Left renal cortex interstitium (tissue), 4 donors: Measurements from ENCODE around the gene CAMK2N2. TPM values are rescaled to one million over a fixed set of nuclear protein-coding genes. Genes with fewer than 3 reads are reported as not detected.
A peak's percentile ranks its signal among the peaks of the same experiment; 100 is the strongest.

Experiments used
- DNase-seq, 4 donors: peaks; one replicate each; pipeline ENCODE4 v3.0.0-alpha.2; 2013; ENCODE audit warnings: low read depth in 4 of 4, low spot score in 2 of 4, missing footprints in 1 of 4
- polyA plus RNA-seq, 4 donors: library from polyadenylated mRNA; unstranded; fragments of 120-200 nt; gene quantifications; one replicate each; pipeline ENCODE4 v1.2.1, GENCODE V29; 2013; ENCODE audit not compliant: insufficient read length in 4 of 4

The CAMK2N2 gene
- polyA plus RNA-seq, result under 1 TPM; 0.13 to 0.36 (median 0.22) TPM

- DNase-seq, result no peak
Measured at GRCh38 chr3:184261270-184261853, at the start of gene CAMK2N2. Gene CAMK2N2 (minus strand): TSS chr3:184261553. CDS start chr3:184261285, 268 bp downstream.

GRCh38 chr3:184308744-184309143, 47.4 kb upstream of the CAMK2N2 start:
- DNase-seq, result no peak

- DNase-seq, result no peak
Measured at GRCh38 chr3:184307915-184308314, 46.6 kb upstream of the CAMK2N2 start.

GRCh38 chr3:184306341-184306972, 45.1 kb upstream of the CAMK2N2 start:
- DNase-seq, result no peak

GRCh38 chr3:184305577-184305976, 44.2 kb upstream of the CAMK2N2 start:
- no peak for DNase-seq

GRCh38 chr3:184300378-184300720, 39.0 kb upstream of the CAMK2N2 start:
- DNase-seq, result no peak

- DNase-seq, result no peak
Measured at GRCh38 chr3:184299488-184300377, 38.4 kb upstream of the CAMK2N2 start.

GRCh38 chr3:184298759-184299487, 37.6 kb upstream of the CAMK2N2 start, which contains the start of gene PSMD2:
Gene PSMD2 (plus strand): TSS chr3:184299241. CDS start chr3:184299267, 26 bp downstream.
- DNase-seq, result peak; percentile 68 to 94 (median 89)

- no peak for DNase-seq
Measured at GRCh38 chr3:184296616-184297015, 35.3 kb upstream of the CAMK2N2 start.

GRCh38 chr3:184295771-184296170, 34.4 kb upstream of the CAMK2N2 start:
- no peak for DNase-seq

GRCh38 chr3:184291738-184292445, 30.5 kb upstream of the CAMK2N2 start:
- DNase-seq, result no peak

- DNase-seq, result no peak
Measured at GRCh38 chr3:184291044-184291737, 29.8 kb upstream of the CAMK2N2 start.

- no peak for DNase-seq
Measured at GRCh38 chr3:184290331-184290730, 29.0 kb upstream of the CAMK2N2 start.

GRCh38 chr3:184289426-184289938, 28.1 kb upstream of the CAMK2N2 start:
- no peak for DNase-seq

GRCh38 chr3:184284696-184285095, 23.3 kb upstream of the CAMK2N2 start:
- DNase-seq, result peak in 1 of 4 donors; percentile 44

GRCh38 chr3:184283681-184284080, 22.3 kb upstream of the CAMK2N2 start:
- no peak for DNase-seq

- no peak for DNase-seq
Measured at GRCh38 chr3:184282941-184283340, 21.6 kb upstream of the CAMK2N2 start.

GRCh38 chr3:184277366-184277765, 16.0 kb upstream of the CAMK2N2 start:
- no peak for DNase-seq
